ENCODE results near the gene DGKG. TPM values are rescaled to one million over a fixed set of nuclear protein-coding genes. Genes with fewer than 3 reads are reported as not detected.

The DGKG gene
- total and polyA plus RNA-seq, 2 of the 8 experiments (the other 6 are each of a cell fraction or from before 2014, with no cell fraction given), result 0.30 to 0.48 TPM

DNA sequence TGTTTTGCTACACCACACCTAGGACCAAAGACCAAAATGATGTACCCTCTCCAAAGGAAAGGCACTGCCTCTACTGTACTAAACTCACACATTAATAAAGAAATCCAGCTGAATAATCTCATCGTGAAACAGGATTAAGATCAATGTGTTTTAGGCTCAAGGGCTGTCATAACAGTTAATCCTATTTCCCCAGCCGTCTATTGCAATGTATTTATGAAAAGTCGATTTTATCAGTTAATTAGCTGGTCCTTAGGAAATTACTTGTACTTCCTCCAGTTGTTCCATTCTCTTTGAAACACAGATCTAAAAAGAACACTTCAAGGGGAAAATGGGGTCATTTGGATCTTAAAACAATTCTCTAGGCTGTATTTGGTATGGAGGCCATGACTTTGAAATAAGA lies 261.6 kb downstream of the DGKG start (continued):
- TF ChIP-seq CTBP2 (IDR thresholded peaks at IDR 0.05; ENCODE audit: borderline replicate concordance, insufficient read depth, insufficient read length, low read length) (no peak), SP2 (IDR thresholded peaks at IDR 0.05; ENCODE audit: low read length) (no peak), TBP (IDR thresholded peaks at IDR 0.05; ENCODE audit: low read depth, low read length) (no peak), RXRA (IDR thresholded peaks at IDR 0.05; ENCODE audit: insufficient read depth, low read depth, low read length) (no peak), NANOG (IDR thresholded peaks at IDR 0.05; ENCODE audit: insufficient read depth, low read depth, low read length, poor library complexity, severe bottlenecking) (no peak), SAP30 (IDR thresholded peaks at IDR 0.05; ENCODE audit: insufficient read depth, insufficient replicate concordance, low read length) (no peak)
